ENCODE results near the gene RWDD2A. TPM values are rescaled to one million over a fixed set of nuclear protein-coding genes. Genes with fewer than 3 reads are reported as not detected.
A peak's percentile ranks its signal among the peaks of the same experiment; 100 is the strongest.
"Not testable (repeated sequence)": the region's sequence is repeated elsewhere in the genome, so short reads cannot be mapped to it uniquely, and the experiment has no call there.

Gene RWDD2A
- total RNA-seq, 2 experiments from 2014 or later, result 1.5 to 1.6 TPM

GRCh38 chr6:83185096-83185495 lies 8.1 kb upstream of the RWDD2A start:
- ChIA-PET CTCF (interaction anchor here (0.7 to 9.7 kb wide), 3 partner anchors 30 to 119 kb away, joined by 3 to 70 read pairs (median 10); partner anchors contain the start of genes DOP1A and UBE3D), POLR2A (no interaction called here)
- Mint-ChIP-seq H3K4me3 (no peak overlapping the region), H3K4me1 (ENCODE audit: low read depth) (peaks cover 15% of the 10 kb centered on the region), H3K27ac (no peak overlapping the region), H3K36me3 (ENCODE audit: low read depth) (peaks cover 57% of the 10 kb centered on the region), H3K9me3 (no peaks in the 10 kb centered on the region), H3K27me3 (no peaks in the 10 kb centered on the region)
- intact Hi-C loops (cut with micrococcal nuclease), result no loop called here
- ATAC-seq, result no peak
- no peak for TF ChIP-seq CTCF (IDR thresholded peaks at IDR 0.05)
- DNase-seq, result no peak

DNA sequence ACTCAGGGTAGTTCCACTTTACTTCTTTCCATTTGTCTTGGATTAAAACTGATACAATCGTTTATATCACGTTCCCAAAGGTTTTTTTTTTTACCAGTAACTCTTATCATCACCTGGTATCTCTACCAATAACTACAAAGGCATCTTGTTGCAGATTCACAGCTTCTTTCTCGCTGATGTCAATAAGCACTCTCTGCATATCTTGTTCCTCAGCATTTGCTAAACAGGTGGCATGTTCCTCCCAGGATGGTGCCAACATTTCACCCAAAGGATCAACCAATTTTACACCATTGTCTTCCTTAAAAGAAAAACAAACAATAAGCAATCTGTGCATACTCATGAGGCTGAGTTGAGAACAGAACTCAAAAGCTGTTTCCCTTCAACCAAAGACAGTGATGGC lies 4.7 kb upstream of the RWDD2A start:
- CTCF ChIA-PET, result interaction anchor here (0.8 to 9.7 kb wide), 5 partner anchors 19 to 122 kb away, joined by 3 to 70 read pairs (median 4); partner anchors contain the start of genes DOP1A and UBE3D
- Mint-ChIP-seq H3K36me3 (ENCODE audit: low read depth) (peaks cover 38% of the 10 kb centered on the region), H3K9me3 (no peaks in the 10 kb centered on the region), H3K27ac (no peak overlapping the region), H3K4me3 (no peak overlapping the region), H3K27me3 (no peaks in the 10 kb centered on the region), H3K4me1 (ENCODE audit: low read depth) (peaks cover 30% of the 10 kb centered on the region)
- TF ChIP-seq CTCF (IDR thresholded peaks at IDR 0.05), result no peak
- no peak for ATAC-seq
- DNase-seq, result no peak
- POLR2A ChIA-PET, result interaction anchor here (1.1 kb wide), 1 partner anchor 123 kb away, joined by 4 read pairs; the partner anchor contains the start of gene UBE3D
- intact Hi-C loops (cut with micrococcal nuclease), result no loop called here

DNA sequence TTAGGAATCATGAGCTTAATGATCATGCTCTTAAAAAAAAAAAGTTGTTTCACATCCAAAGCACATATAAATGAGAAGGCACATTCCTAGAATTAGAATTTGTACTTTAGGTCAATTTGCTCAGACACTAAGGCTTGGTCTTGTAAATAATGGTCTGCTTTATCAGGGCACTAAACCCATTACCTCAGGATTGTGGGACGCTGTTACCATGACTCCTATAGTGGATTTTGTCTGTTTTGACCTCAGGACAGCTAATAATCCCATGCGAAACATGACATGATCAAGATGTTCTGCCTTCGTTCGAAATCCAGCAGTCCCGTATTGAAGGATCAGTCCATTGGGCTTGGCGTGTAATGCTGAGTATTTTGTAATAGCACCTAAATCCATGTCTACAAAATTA lies 2.5 kb upstream of the RWDD2A start:
- POLR2A ChIA-PET, result no interaction called here
- CTCF ChIA-PET, result interaction anchor here (1.2 to 9.7 kb wide), 3 partner anchors 21 to 124 kb away, joined by 4 to 70 read pairs (median 11); partner anchors contain the start of genes DOP1A and UBE3D
- intact Hi-C loops (cut with micrococcal nuclease), result loop anchor here (5.0 kb wide), 1 partner anchor 123 kb away; the partner anchor contains the start of genes DOP1A and UBE3D
- H3K4me1 Mint-ChIP-seq (ENCODE audit: low read depth), result peaks cover 43% of the 10 kb centered on the region
- no peak for ATAC-seq
- H3K9me3 Mint-ChIP-seq, result no peaks in the 10 kb centered on the region
- peaks cover 22% of the 10 kb centered on the region for H3K36me3 Mint-ChIP-seq (ENCODE audit: low read depth)
- no peak for DNase-seq
- no peaks in the 10 kb centered on the region for H3K27me3 Mint-ChIP-seq
- TF ChIP-seq CTCF (IDR thresholded peaks at IDR 0.05), result no peak
- H3K4me3 Mint-ChIP-seq, result no peak overlapping the region
- H3K27ac Mint-ChIP-seq, result no peak overlapping the region

DNA sequence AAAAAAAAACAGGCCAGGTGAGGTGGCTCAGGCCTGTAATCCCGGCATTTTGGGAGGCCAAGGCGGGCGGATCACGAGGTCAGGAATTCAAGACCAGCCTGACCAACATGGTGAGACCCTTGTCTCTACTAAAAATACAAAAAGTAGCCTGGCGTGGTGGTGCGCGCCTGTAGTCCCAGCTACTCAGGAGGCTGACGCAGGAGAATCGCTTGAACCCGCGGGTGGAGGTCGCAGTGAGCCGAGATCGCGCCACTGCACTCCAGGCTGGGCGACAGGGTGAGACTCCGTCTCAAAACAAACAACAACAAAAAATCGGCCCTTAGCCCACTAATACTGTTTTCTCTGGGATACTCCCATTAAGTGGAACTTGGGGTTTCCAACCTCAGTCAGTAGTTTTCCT lies 1.2 kb upstream of the RWDD2A start:
- intact Hi-C loops (cut with micrococcal nuclease), result loop anchor here (5.0 kb wide), 1 partner anchor 125 kb away; the partner anchor contains the start of genes DOP1A and UBE3D
- CTCF ChIA-PET, result interaction anchor here (2.8 to 9.7 kb wide), 2 partner anchors 23 to 126 kb away, joined by 11 to 70 read pairs; partner anchors contain the start of genes DOP1A and UBE3D
- H3K27me3 Mint-ChIP-seq, H3K9me3 Mint-ChIP-seq, H3K27ac Mint-ChIP-seq, ATAC-seq, POLR2A ChIA-PET, DNase-seq: not testable (repeated sequence)
- H3K4me3 Mint-ChIP-seq, result peak overlapping the region; percentile 96
- H3K4me1 Mint-ChIP-seq (ENCODE audit: low read depth), result peaks cover 48% of the 10 kb centered on the region
- peaks cover 20% of the 10 kb centered on the region for H3K36me3 Mint-ChIP-seq (ENCODE audit: low read depth)

DNA sequence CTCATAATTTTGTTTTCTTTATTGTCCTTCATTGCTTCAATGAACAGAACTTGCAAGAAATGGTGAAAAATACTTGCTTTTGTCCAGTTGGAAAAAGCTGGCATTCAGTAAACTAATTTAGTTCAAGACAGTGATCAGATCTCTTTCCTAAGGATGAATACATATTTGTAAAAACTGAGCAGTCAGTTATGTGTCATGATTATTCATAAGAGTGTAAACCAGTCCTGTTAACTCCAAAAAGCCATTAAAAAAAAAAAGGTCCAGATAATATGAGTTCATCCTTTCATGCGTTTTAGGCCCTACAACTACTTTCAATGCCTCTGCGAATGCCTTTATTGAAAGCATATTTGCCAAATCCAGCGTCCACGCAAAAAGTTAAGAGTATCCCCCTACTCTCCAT lies 701 bp upstream of the RWDD2A start:
- Mint-ChIP-seq H3K27me3 (no peaks in the 10 kb centered on the region), H3K27ac (peak overlapping the region; percentile 91), H3K4me3 (peak overlapping the region; percentile 96), H3K4me1 (ENCODE audit: low read depth) (peaks cover 48% of the 10 kb centered on the region), H3K9me3 (no peaks in the 10 kb centered on the region), H3K36me3 (ENCODE audit: low read depth) (peaks cover 20% of the 10 kb centered on the region)
- POLR2A ChIA-PET, result no interaction called here
- TF ChIP-seq CTCF (IDR thresholded peaks at IDR 0.05), result no peak
- intact Hi-C loops (cut with micrococcal nuclease), result loop anchor here (5.0 kb wide), 1 partner anchor 125 kb away; the partner anchor contains the start of genes DOP1A and UBE3D
- CTCF ChIA-PET, result interaction anchor here (2.8 to 9.7 kb wide), 2 partner anchors 23 to 126 kb away, joined by 11 to 70 read pairs; partner anchors contain the start of genes DOP1A and UBE3D
- DNase-seq, result no peak
- peak; percentile 3 for ATAC-seq

All from activated CD8-positive, alpha-beta T cell treated with anti-CD3 and anti-CD28 coated beads for 36 hours (primary cell).